Nephron (organoid): ENCODE measurements around the gene NDUFB3.

Experiments used
- H3K27ac Mint-ChIP-seq, 3 experiments: 2 replicates each; pipeline ENCODE4 v1.8.0; 2020; ENCODE audit warnings: mixed read lengths in 3 of 3, mild to moderate bottlenecking in 2 of 3, moderate library complexity in 1 of 3
- H3K27me3 Mint-ChIP-seq: 2 replicates; pipeline ENCODE4 v1.8.0; 2021; ENCODE audit warnings: low read depth, mild to moderate bottlenecking, moderate library complexity, mixed read lengths
- H3K36me3 Mint-ChIP-seq: 2 replicates; pipeline ENCODE4 v1.8.0; 2020; ENCODE audit warnings: low read depth, mixed read lengths
- H3K4me1 Mint-ChIP-seq: 2 replicates; pipeline ENCODE4 v1.8.0; 2020; ENCODE audit warnings: mixed read lengths
- H3K4me3 Mint-ChIP-seq, 3 experiments: 2 replicates each; pipeline ENCODE4 v1.8.0; 2020; ENCODE audit warnings: mild to moderate bottlenecking in 3 of 3, mixed read lengths in 3 of 3, moderate library complexity in 2 of 3
- H3K9me3 Mint-ChIP-seq: 2 replicates; pipeline ENCODE4 v1.8.0; 2020; ENCODE audit warnings: mixed read lengths
- TF ChIP-seq, protein P1 (sequence below), 3 experiments: fragments of 200-600 bp; sonication (generic); IDR thresholded peaks; one replicate each; pipeline ENCODE4 v1.5.0; 2021; ENCODE audit warnings: antibody characterized with exemption in 3 of 3; ENCODE audit not compliant: unreplicated experiment in 3 of 3

The NDUFB3 gene

DNA sequence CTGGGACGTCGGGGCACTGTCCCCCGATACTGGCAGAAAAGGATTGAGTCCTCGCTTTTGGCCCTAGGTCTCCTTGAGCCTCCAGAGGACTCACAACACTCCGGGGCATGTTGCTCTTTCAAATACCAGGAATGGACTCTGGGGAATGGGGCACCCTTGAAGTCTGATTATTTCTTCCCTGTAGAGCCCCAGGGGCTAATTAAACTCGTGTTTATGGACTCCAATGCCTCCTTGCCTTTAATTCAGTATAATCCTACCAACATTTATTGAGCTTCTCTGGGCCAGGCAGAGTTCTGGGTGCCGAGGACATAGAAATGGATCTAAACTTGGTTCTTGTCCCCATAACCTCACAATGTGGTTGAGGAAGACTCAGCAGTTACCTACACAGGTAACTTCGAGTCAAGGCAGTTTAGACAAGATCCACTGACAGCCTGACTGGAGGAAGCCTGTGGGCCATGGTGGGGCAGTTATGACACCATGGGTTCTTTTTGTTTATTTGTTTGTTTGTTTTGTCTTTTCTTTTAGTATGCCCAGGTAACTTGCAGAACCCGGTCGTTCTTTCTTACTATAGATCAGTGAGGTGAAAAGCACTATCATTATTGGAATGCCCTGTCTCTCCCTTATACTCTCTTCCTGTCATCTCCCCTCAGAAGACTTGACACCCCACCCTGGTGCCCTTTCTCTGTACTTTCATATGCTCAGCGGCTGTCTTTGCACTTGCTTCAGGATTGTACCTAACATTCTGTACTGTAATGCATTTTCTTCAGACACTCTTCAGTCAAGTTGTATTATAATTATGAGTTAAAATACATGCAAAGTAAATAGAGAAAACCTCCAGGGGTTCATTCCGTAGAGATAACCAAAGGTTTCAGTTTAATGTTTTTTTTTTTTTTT, 47.4 kb downstream of the NDUFB3 start:
- peak overlapping the region; percentile 87 to 96 (median 93) for H3K4me3 Mint-ChIP-seq
- peaks cover 10% of the 10 kb centered on the region for H3K4me1 Mint-ChIP-seq

DNA sequence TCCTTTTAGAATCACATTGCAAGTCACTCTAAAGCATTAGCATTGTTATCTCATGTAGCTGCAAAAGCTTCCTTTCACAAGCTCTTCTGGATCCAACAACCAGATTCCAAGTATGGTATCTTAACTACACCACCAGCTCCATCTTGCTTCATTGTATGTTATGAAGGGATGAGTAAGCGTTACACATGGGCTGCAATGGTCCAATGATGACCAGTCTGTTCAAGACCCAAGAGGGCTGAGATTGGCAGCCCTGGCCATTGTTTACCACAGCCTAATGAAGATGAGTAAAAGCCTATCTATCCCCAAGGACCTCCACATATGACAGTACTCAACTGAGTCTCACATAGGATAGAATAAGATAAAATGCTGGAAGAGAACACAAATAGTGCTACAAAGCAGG, 50.5 kb downstream of the NDUFB3 start:
- Mint-ChIP-seq H3K27ac (peak overlapping the region in 1 of 3 experiments; percentile 16), H3K4me1 (peaks cover 29% of the 10 kb centered on the region), H3K36me3 (no peaks in the 10 kb centered on the region), H3K27me3 (peaks cover 9% of the 10 kb centered on the region), H3K9me3 (no peaks in the 10 kb centered on the region), H3K4me3 (no peak overlapping the region)
- TF ChIP-seq, protein P1, sequence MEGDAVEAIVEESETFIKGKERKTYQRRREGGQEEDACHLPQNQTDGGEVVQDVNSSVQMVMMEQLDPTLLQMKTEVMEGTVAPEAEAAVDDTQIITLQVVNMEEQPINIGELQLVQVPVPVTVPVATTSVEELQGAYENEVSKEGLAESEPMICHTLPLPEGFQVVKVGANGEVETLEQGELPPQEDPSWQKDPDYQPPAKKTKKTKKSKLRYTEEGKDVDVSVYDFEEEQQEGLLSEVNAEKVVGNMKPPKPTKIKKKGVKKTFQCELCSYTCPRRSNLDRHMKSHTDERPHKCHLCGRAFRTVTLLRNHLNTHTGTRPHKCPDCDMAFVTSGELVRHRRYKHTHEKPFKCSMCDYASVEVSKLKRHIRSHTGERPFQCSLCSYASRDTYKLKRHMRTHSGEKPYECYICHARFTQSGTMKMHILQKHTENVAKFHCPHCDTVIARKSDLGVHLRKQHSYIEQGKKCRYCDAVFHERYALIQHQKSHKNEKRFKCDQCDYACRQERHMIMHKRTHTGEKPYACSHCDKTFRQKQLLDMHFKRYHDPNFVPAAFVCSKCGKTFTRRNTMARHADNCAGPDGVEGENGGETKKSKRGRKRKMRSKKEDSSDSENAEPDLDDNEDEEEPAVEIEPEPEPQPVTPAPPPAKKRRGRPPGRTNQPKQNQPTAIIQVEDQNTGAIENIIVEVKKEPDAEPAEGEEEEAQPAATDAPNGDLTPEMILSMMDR (IDR thresholded peaks at IDR 0.05; ENCODE audit: unreplicated experiment in 3 of 3), result no peak

More for the DNA sequence above, 47.4 kb downstream of the NDUFB3 start:
- no peaks in the 10 kb centered on the region for H3K9me3 Mint-ChIP-seq
- no peaks in the 10 kb centered on the region for H3K27me3 Mint-ChIP-seq
- TF ChIP-seq, protein P1 (IDR thresholded peaks at IDR 0.05; ENCODE audit: unreplicated experiment in 3 of 3), result no peak
- H3K27ac Mint-ChIP-seq, result peak overlapping the region; percentile 75 to 94 (median 90)
- H3K36me3 Mint-ChIP-seq, result no peaks in the 10 kb centered on the region

DNA sequence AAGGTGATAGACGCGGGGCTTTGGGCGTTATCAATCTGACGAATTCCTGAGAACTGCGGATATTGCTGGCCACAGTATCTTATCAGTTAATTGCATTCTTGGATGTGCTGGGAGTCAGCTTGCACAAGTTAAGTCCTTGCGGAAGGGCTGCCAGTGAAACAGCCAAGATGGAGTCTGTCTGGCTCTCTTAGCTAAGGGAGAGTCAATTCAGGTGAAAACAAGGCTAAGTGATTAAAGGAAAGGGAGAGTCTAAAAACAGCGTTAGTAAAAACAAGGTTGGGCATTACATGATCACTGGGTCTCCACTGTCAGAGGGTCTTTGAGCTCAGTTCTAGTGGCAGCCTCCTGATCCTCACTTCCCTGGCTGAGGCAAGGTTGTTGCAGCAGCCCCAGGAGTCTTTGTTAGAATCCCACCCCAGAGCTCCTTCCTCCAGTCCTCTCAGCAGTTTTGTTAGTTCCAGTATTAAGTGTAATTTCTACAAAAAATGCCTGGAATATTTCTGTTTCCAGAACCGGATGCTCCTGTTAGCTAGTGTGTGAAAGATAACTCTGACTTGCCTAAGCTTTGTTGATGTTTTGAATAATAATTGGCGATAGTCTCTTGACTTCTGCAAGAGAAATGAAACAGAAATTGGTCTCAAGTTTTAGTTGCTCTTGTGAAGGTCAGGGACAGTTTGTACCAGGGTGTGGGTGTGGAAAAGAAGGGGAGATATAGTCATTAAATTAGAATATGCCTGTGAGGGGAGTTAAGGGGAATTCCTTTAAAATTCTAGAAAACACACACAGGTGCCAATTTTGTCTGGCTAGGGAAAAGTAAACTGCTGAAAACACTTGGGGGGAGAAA, 54.7 kb downstream of the NDUFB3 start:
- Mint-ChIP-seq H3K9me3 (no peaks in the 10 kb centered on the region), H3K4me3 (no peak overlapping the region), H3K27ac (peak overlapping the region in 2 of 3 experiments; percentile 11 to 14), H3K4me1 (peaks cover 25% of the 10 kb centered on the region), H3K27me3 (peaks cover 12% of the 10 kb centered on the region), H3K36me3 (no peaks in the 10 kb centered on the region)
- TF ChIP-seq, protein P1 (IDR thresholded peaks at IDR 0.05; ENCODE audit: unreplicated experiment in 3 of 3), result no peak

DNA sequence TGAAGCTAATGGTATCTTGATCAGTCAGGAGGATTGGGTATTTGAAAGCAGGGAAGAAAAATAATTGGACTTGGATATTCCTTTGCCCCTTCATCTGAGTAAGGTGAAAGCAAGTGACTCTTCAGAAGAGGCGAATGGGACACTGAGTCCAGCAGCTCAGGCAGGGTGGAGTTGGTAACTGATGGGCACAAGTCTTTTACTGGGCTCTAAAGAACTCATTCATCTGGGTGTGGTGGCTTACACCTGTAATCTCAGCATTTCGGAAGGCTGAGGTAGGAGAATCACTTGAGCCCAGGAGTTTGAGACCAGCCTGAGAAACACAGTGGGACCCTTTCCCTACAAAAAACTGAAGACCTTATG, 55.3 kb downstream of the NDUFB3 start:
- TF ChIP-seq, protein P1 (IDR thresholded peaks at IDR 0.05; ENCODE audit: unreplicated experiment in 3 of 3), result no peak
- H3K9me3 Mint-ChIP-seq, result no peaks in the 10 kb centered on the region
- no peaks in the 10 kb centered on the region for H3K36me3 Mint-ChIP-seq
- H3K4me1 Mint-ChIP-seq, result peaks cover 25% of the 10 kb centered on the region
- H3K4me3 Mint-ChIP-seq, result no peak overlapping the region
- H3K27ac Mint-ChIP-seq, result peak overlapping the region in 2 of 3 experiments; percentile 11 to 14
- H3K27me3 Mint-ChIP-seq, result peaks cover 12% of the 10 kb centered on the region

DNA sequence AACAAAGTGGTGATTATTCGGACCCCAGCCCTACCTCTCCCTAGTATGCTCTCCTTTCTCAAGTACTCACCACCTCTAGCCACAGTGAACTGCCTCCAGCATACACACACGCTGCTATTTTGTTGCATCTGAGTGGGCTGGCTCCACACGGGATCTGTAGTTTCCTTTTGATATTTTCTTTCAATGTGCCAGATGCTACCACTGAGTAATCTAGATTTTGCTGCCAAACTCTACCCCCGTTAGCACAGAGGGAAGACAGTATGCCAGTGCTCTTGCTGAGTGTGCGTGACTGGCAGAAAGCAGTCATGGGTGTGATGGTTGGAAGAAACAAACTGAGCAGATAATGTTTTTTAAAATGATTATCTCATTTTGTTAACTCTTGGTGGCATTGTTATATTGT, 55.8 kb downstream of the NDUFB3 start:
- Mint-ChIP-seq H3K36me3 (no peaks in the 10 kb centered on the region), H3K27me3 (peaks cover 12% of the 10 kb centered on the region), H3K4me3 (no peak overlapping the region), H3K27ac (peak overlapping the region in 1 of 3 experiments; percentile 13), H3K9me3 (no peaks in the 10 kb centered on the region), H3K4me1 (peaks cover 25% of the 10 kb centered on the region)
- TF ChIP-seq, protein P1 (IDR thresholded peaks at IDR 0.05; ENCODE audit: unreplicated experiment in 3 of 3), result no peak
